B cell (primary cell): ENCODE data around the gene RHPN2. TPM values are rescaled to one million over a fixed set of nuclear protein-coding genes. Genes with fewer than 3 reads are reported as not detected.

ENCODE experiments used
- ATAC-seq: fragments of 200-7000 bp; cut with Tn5 transposase; one replicate; pipeline ENCODE4 v1.10.0; 2021; ENCODE audit warnings: low read depth, mild to moderate bottlenecking, moderate number of reproducible peaks, moderate library complexity
- CTCF ChIA-PET: fragments of 350-600 bp; sonication (Branson Sonifier 250); formaldehyde crosslinking; loops from one replicate; lab custom pipeline; 2021; ENCODE audit warnings: antibody characterized with exemption, inconsistent platforms; lab: Charles Lee
- POLR2A ChIA-PET: fragments of 350-600 bp; sonication (Branson Sonifier 250); formaldehyde crosslinking; loops from one replicate; lab custom pipeline; 2021; ENCODE audit warnings: antibody characterized with exemption; lab: Charles Lee
- DNase-seq: peaks from one replicate; pipeline ENCODE4 v3.0.0; 2013
- H2AFZ ChIP-seq: 2 replicates; pipeline ENCODE4 v1.6.1; 2012; ENCODE audit warnings: mild to moderate bottlenecking, low read depth, low read length; ENCODE audit not compliant: insufficient read depth, poor library complexity, severe bottlenecking
- H3K27ac ChIP-seq, 2 donors: 1 replicate in 1 of 2; 2 replicates in 1 of 2; pipeline ENCODE4 v1.5.1; 2012 to 2013; ENCODE audit warnings: low read length in 2 of 2, mild to moderate bottlenecking in 2 of 2, moderate library complexity in 1 of 2
- H3K27me3 ChIP-seq, 4 experiments: fragments of 200-600 bp in 1 of 4; sonication (generic) in 1 of 4; replicated peaks in 1 of 4; 1 replicate in 2 of 4; 2 replicates in 2 of 4; pipeline versions ENCODE4 v1.6.1 to v1.7.0; 2013 to 2016; ENCODE audit warnings: low read length in 3 of 4, mild to moderate bottlenecking in 2 of 4, mixed read lengths in 1 of 4, moderate library complexity in 1 of 4; ENCODE audit not compliant: insufficient read depth in 4 of 4, control insufficient read depth in 3 of 4; ENCODE audit errors: control extremely low read depth in 1 of 4
- H3K36me3 ChIP-seq, 2 experiments: replicated peaks in 1 of 2; 1 replicate in 1 of 2; 2 replicates in 1 of 2; pipeline versions ENCODE4 v1.6.1 to v1.7.1; 2013; ENCODE audit warnings: low read length in 1 of 2; ENCODE audit not compliant: insufficient read depth in 2 of 2, control insufficient read depth in 1 of 2; ENCODE audit errors: control extremely low read depth in 1 of 2, extremely low read depth in 1 of 2
- H3K4me1 ChIP-seq, 2 donors: fragments of 200-600 bp in 1 of 2; sonication (generic) in 1 of 2; 1 replicate in 1 of 2; 2 replicates in 1 of 2; pipeline versions ENCODE4 v1.5.1 to v1.6.1; 2013 to 2017; ENCODE audit warnings: low read length in 2 of 2; ENCODE audit not compliant: control insufficient read depth in 2 of 2, insufficient read depth in 2 of 2
- H3K4me2 ChIP-seq: replicated peaks from 2 replicates; pipeline ENCODE3; 2012; ENCODE audit warnings: mild to moderate bottlenecking, low read depth, low read length; ENCODE audit not compliant: poor library complexity, severe bottlenecking
- H3K4me3 ChIP-seq, 5 experiments: fragments of 200-600 bp in 1 of 5; sonication (generic) in 1 of 5; 1 replicate in 3 of 5; 2 replicates in 2 of 5; pipeline versions ENCODE4 v1.5.1 to v1.7.0; 2011 to 2016; ENCODE audit warnings: low read length in 4 of 5, mild to moderate bottlenecking in 4 of 5, low read depth in 2 of 5, control low read depth in 1 of 5, moderate library complexity in 1 of 5; ENCODE audit not compliant: insufficient read depth in 1 of 5; ENCODE audit errors: control extremely low read depth in 1 of 5, extremely low read depth in 1 of 5
- H3K79me2 ChIP-seq: fragments of 200-600 bp; sonication (generic); one replicate; pipeline ENCODE4 v1.6.0; 2016; ENCODE audit warnings: low read length; ENCODE audit not compliant: control insufficient read depth, insufficient read depth
- H3K9ac ChIP-seq: fragments of 200-600 bp; sonication (generic); 2 replicates; pipeline ENCODE4 v1.6.1; 2017; ENCODE audit warnings: mild to moderate bottlenecking, low read length, moderate library complexity
- H3K9me3 ChIP-seq, 3 donors: one replicate each; pipeline versions ENCODE4 v1.6.1 to v1.7.1; 2013; ENCODE audit warnings: low read length in 2 of 3; ENCODE audit not compliant: control insufficient read depth in 2 of 3, insufficient read depth in 1 of 3; ENCODE audit errors: control extremely low read depth in 1 of 3
- H4K20me1 ChIP-seq: 2 replicates; pipeline ENCODE4 v1.6.0; 2012; ENCODE audit warnings: mild to moderate bottlenecking, low read length; ENCODE audit not compliant: insufficient read depth, control insufficient read depth, poor library complexity, severe bottlenecking
- H3K27ac Mint-ChIP-seq: one replicate; pipeline ENCODE4 v1.8.0; 2021; ENCODE audit warnings: mixed read lengths
- H3K27me3 Mint-ChIP-seq: one replicate; pipeline ENCODE4 v1.8.0; 2021; ENCODE audit warnings: mixed read lengths
- H3K4me1 Mint-ChIP-seq: one replicate; pipeline ENCODE4 v1.8.0; 2021; ENCODE audit warnings: mixed read lengths
- H3K4me3 Mint-ChIP-seq: one replicate; pipeline ENCODE4 v1.8.0; 2021; ENCODE audit warnings: mixed read lengths
- H3K9me3 Mint-ChIP-seq: one replicate; pipeline ENCODE4 v1.8.0; 2022; ENCODE audit warnings: mixed read lengths; ENCODE audit not compliant: insufficient read depth
- EZH2 ChIP-seq: IDR thresholded peaks from 2 replicates; pipeline ENCODE4 v1.6.1; 2012; ENCODE audit warnings: borderline replicate concordance, low read depth, mild to moderate bottlenecking, moderate library complexity, low read length; ENCODE audit not compliant: insufficient read depth, poor library complexity, severe bottlenecking
- WGBS: methylation state at CpG from one replicate; pipeline ENCODE4 v1.1.5; 2013; ENCODE audit warnings: missing lambda C conversion rate; ENCODE audit not compliant: insufficient coverage; 5-methylcytosine and 5-hydroxymethylcytosine counted together
- intact Hi-C: fragments of 100-400 bp; cut with micrococcal nuclease; formaldehyde crosslinking; loops from one replicate; pipeline ENCODE4 v1.10.0; 2022
- polyA plus RNA-seq: library from polyadenylated mRNA; depleted of rRNA; stranded (reverse); fragments of >200 nt; gene quantifications from 2 replicates; pipeline ENCODE4 v1.2.3, GENCODE V29; 2012
- total RNA-seq, 2 donors: library from RNA; stranded (reverse); fragments of 120-200 nt in 1 of 2; gene quantifications; 1 replicate in 1 of 2; 2 replicates in 1 of 2; pipeline versions ENCODE4 v1.2.3 to v1.2.4, GENCODE V29; 2013 to 2022
- TF ChIP-seq, protein P1 (sequence below): fragments of 200-600 bp; IDR thresholded peaks from one replicate; pipeline ENCODE4 v1.8.0; 2022; ENCODE audit warnings: antibody characterized with exemption, mild to moderate bottlenecking

Gene RHPN2
- total and polyA plus RNA-seq, 2 donors (not counting 1 experiment from before 2014, with no cell fraction given), result 4.9 to 5.5 TPM

GRCh38 chr19:32977280-32977679 is 87.4 kb downstream of the RHPN2 start:
- Mint-ChIP-seq H3K9me3 (no peaks in the 10 kb centered on the region), H3K27ac (no peak overlapping the region), H3K4me3 (no peak overlapping the region), H3K27me3 (no peaks in the 10 kb centered on the region), H3K4me1 (peaks cover 1% of the 10 kb centered on the region)
- Histone ChIP-seq H3K27me3 (no peaks in the 10 kb centered on the region), H3K9ac (no peak overlapping the region), H3K36me3 (no peaks in the 10 kb centered on the region), H3K9me3 (no peaks in the 10 kb centered on the region), H3K27ac (no peak overlapping the region), H3K79me2 (peaks cover 3% of the 10 kb centered on the region), H3K4me2 (no peak overlapping the region), H3K4me3 (no peak overlapping the region), H4K20me1 (no peaks in the 10 kb centered on the region), H3K4me1 (peaks cover 2 to 6% of the 10 kb centered on the region in 2 donors), H2AFZ (no peak overlapping the region)
- DNase-seq (no peak), ATAC-seq (no peak)
- TF ChIP-seq EZH2, result no peak
- TF ChIP-seq, protein P1, sequence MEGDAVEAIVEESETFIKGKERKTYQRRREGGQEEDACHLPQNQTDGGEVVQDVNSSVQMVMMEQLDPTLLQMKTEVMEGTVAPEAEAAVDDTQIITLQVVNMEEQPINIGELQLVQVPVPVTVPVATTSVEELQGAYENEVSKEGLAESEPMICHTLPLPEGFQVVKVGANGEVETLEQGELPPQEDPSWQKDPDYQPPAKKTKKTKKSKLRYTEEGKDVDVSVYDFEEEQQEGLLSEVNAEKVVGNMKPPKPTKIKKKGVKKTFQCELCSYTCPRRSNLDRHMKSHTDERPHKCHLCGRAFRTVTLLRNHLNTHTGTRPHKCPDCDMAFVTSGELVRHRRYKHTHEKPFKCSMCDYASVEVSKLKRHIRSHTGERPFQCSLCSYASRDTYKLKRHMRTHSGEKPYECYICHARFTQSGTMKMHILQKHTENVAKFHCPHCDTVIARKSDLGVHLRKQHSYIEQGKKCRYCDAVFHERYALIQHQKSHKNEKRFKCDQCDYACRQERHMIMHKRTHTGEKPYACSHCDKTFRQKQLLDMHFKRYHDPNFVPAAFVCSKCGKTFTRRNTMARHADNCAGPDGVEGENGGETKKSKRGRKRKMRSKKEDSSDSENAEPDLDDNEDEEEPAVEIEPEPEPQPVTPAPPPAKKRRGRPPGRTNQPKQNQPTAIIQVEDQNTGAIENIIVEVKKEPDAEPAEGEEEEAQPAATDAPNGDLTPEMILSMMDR, result no peak
- intact Hi-C loops, result loop anchor here (2.0 kb wide), 1 partner anchor 150 kb away; no protein-coding TSS in a partner anchor
- ChIA-PET CTCF (interaction anchor here (0.7 kb wide), 1 partner anchor 142 kb away, joined by 3 read pairs; no protein-coding TSS in a partner anchor), POLR2A (no interaction called here)
- 100% methylated on average over 3 of the region's 7 CpGs for WGBS

DNA sequence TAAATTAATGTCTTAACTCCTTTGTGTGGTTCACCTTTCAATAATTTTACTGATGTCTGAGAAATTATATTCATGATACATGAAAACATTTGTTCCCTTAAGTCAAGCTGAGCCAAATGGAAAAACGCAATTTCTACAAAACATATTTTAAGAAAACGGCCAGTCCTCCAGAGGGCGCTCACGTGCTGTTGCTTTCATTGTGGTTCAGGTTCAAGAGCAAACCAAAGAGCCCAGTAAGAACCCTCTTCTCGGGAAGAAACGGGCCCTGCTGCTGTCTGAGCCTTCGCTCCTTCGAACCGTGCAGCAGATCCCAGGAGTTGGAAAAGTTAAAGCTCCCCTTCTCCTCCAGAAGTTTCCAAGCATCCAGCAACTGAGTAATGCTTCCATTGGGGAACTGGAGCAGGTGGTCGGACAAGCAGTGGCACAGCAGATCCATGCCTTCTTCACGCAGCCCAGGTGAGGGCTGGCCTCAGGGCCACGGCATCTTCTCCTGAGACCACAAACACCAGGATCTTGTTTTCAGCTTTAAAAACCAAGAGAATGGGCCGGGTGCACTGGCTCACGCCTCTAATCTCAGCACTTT is 88.4 kb downstream of the RHPN2 start:
- H2AFZ ChIP-seq, result peak overlapping the region; percentile 32
- no peaks in the 10 kb centered on the region for H3K9me3 Mint-ChIP-seq

More for the DNA sequence above, 88.4 kb downstream of the RHPN2 start:
- H3K4me3 Mint-ChIP-seq, result no peak overlapping the region
- WGBS, result 53% methylated on average over 14 of the region's 14 CpGs
- intact Hi-C loops, result loop anchor here (2.0 kb wide), 1 partner anchor 150 kb away; no protein-coding TSS in a partner anchor
- H3K9ac ChIP-seq, result no peak overlapping the region
- H4K20me1 ChIP-seq, result no peaks in the 10 kb centered on the region
- no peak overlapping the region for H3K4me3 ChIP-seq
- H3K27ac ChIP-seq, result no peak overlapping the region
- ATAC-seq, result no peak
- no peaks in the 10 kb centered on the region for H3K36me3 ChIP-seq
- H3K4me1 ChIP-seq, result peaks cover 4 to 9% of the 10 kb centered on the region in 2 donors
- DNase-seq, result peak; percentile 56
- no peak overlapping the region for H3K27ac Mint-ChIP-seq
- POLR2A ChIA-PET, result interaction anchor here (0.7 kb wide), 1 partner anchor 561 kb away, joined by 4 read pairs; no protein-coding TSS in a partner anchor
- CTCF ChIA-PET, result interaction anchor here (0.6 to 1.4 kb wide), 7 partner anchors 136 to 1452 kb away, joined by 3 to 5 read pairs (median 3); partner anchors contain the start of gene UBA2
- TF ChIP-seq EZH2, result no peak
- TF ChIP-seq, protein P1, result peak; percentile 74
- no peaks in the 10 kb centered on the region for H3K27me3 ChIP-seq
- no peaks in the 10 kb centered on the region for H3K9me3 ChIP-seq
- H3K27me3 Mint-ChIP-seq, result no peaks in the 10 kb centered on the region
- H3K79me2 ChIP-seq, result peaks cover 9% of the 10 kb centered on the region
- H3K4me1 Mint-ChIP-seq, result peaks cover 10% of the 10 kb centered on the region
- H3K4me2 ChIP-seq, result no peak overlapping the region
